Keratinocyte (primary cell): ENCODE data around the gene PPP1R3D.

Source experiments
- CTCF ChIP-seq, 3 experiments: IDR thresholded peaks in 1 of 3; conservative IDR thresholded peaks in 1 of 3; optimal IDR thresholded peaks in 1 of 3; 2 replicates in 2 of 3; 3 replicates in 1 of 3; pipeline versions ENCODE3 to v1.5.1; 2011; ENCODE audit warnings: low read length in 3 of 3, mild to moderate bottlenecking in 3 of 3, moderate library complexity in 2 of 3, control low read depth in 1 of 3, inconsistent platforms in 1 of 3; ENCODE audit not compliant: insufficient read depth in 2 of 3; ENCODE audit errors: extremely low read depth in 1 of 3
- EZH2 ChIP-seq: IDR thresholded peaks from one replicate; pipeline ENCODE4 v1.6.1; 2012; ENCODE audit warnings: inconsistent platforms, mild to moderate bottlenecking, low read length, moderate library complexity

- no peak for TF ChIP-seq CTCF (optimal IDR thresholded peaks at IDR 0.05 in 1 of 3, IDR thresholded peaks at IDR 0.05 in 1 of 3, conservative IDR thresholded peaks at IDR 0.05 in 1 of 3; ENCODE audit: extremely low read depth in 1 of 3, insufficient read depth in 2 of 3, low read length in 3 of 3)
- no peak for TF ChIP-seq EZH2
These were observed 301 bp downstream of the PPP1R3D start for GRCh38 chr20:59939879-59940128.
